Activated T-cell treated with anti-CD3 and anti-CD28 coated beads, Interleukin-2, amount 50 U/mL, for 72 hours (primary cell): ENCODE results near the gene DDX3Y. TPM values are rescaled to one million over a fixed set of nuclear protein-coding genes. Genes with fewer than 3 reads are reported as not detected.

ENCODE experiments used
- ATAC-seq, 2 donors: fragments of 150-1000 bp; cut with Tn5 transposase; replicated peaks in 1 of 2; 2 replicates each; pipeline ENCODE4 v1.10.0; 2021; ENCODE audit warnings: moderate library complexity in 2 of 2, mild to moderate bottlenecking in 1 of 2
- DNase-seq, 2 donors: peaks; one replicate each; pipeline ENCODE4 v3.0.0; 2021 to 2022; ENCODE audit warnings: mixed read lengths in 1 of 2
- H3K27ac Mint-ChIP-seq: one replicate; pipeline ENCODE4 v1.8.0; 2022; ENCODE audit warnings: mild to moderate bottlenecking, moderate library complexity, mixed read lengths
- H3K27me3 Mint-ChIP-seq: one replicate; pipeline ENCODE4 v1.8.0; 2022; ENCODE audit warnings: low read depth, mixed read lengths
- H3K36me3 Mint-ChIP-seq, 2 donors: one replicate each; pipeline ENCODE4 v1.8.0; 2022; ENCODE audit warnings: mixed read lengths in 2 of 2, mild to moderate bottlenecking in 1 of 2; ENCODE audit not compliant: insufficient read depth in 2 of 2
- H3K4me1 Mint-ChIP-seq: one replicate; pipeline ENCODE4 v1.8.0; 2022; ENCODE audit warnings: low read depth, mixed read lengths
- H3K4me3 Mint-ChIP-seq, 2 donors: one replicate each; pipeline ENCODE4 v1.8.0; 2022; ENCODE audit warnings: mild to moderate bottlenecking in 2 of 2, mixed read lengths in 2 of 2, moderate library complexity in 2 of 2
- H3K9me3 Mint-ChIP-seq, 2 donors: one replicate each; pipeline ENCODE4 v1.8.0; 2022; ENCODE audit warnings: mixed read lengths in 2 of 2
- total RNA-seq, 2 donors: library from RNA; stranded (reverse); gene quantifications; one replicate each; pipeline ENCODE4 v1.2.3, GENCODE V29; 2022

Gene DDX3Y
- 10 to 100 TPM in 1 of 2 donors, not detected in 1; 93.8 TPM for total RNA-seq

GRCh38 chrY:12904618-12905516 is at the start of gene DDX3Y:
Gene DDX3Y (plus strand): TSS chrY:12904868. CDS start chrY:12904937, 69 bp downstream.
- ATAC-seq (peak in 1 of 2 donors; percentile 93), DNase-seq (peak in 1 of 2 donors; percentile 85)
- Mint-ChIP-seq H3K27ac (peak within 1 kb of the TSS; percentile 99), H3K4me1 (no peaks in the 10 kb centered on the region), H3K9me3 (no peaks in the 10 kb centered on the region), H3K36me3 (peaks cover 0 to 9% of the 10 kb centered on the region in 2 donors), H3K27me3 (no peaks in the 10 kb centered on the region), H3K4me3 (peak within 1 kb of the TSS in 1 of 2 donors; percentile 95)

- H3K9me3 Mint-ChIP-seq = no peaks in the 10 kb centered on the region
- no peaks in the 10 kb centered on the region for H3K27me3 Mint-ChIP-seq
- DNase-seq (no peak), ATAC-seq (no peak)
- no peak overlapping the region for H3K4me3 Mint-ChIP-seq
- peaks cover 0 to 2% of the 10 kb centered on the region in 2 donors for H3K36me3 Mint-ChIP-seq
- no peak overlapping the region for H3K27ac Mint-ChIP-seq
- H3K4me1 Mint-ChIP-seq = no peaks in the 10 kb centered on the region
Measured at GRCh38 chrY:12855791-12856275, 48.8 kb upstream of the DDX3Y start.

GRCh38 chrY:12867960-12868359 is 36.7 kb upstream of the DDX3Y start:
- ATAC-seq = no peak
- no peaks in the 10 kb centered on the region for H3K27me3 Mint-ChIP-seq

GRCh38 chrY:12896973-12897372 is 7.7 kb upstream of the DDX3Y start:
- no peaks in the 10 kb centered on the region for H3K27me3 Mint-ChIP-seq
- ATAC-seq (no peak), DNase-seq (no peak)
- no peak overlapping the region for H3K27ac Mint-ChIP-seq
- no peaks in the 10 kb centered on the region for H3K36me3 Mint-ChIP-seq
- H3K4me1 Mint-ChIP-seq = no peaks in the 10 kb centered on the region
- H3K4me3 Mint-ChIP-seq = no peak overlapping the region
- H3K9me3 Mint-ChIP-seq = no peaks in the 10 kb centered on the region

More at GRCh38 chrY:12867960-12868359, 36.7 kb upstream of the DDX3Y start:
- no peak for DNase-seq
- no peaks in the 10 kb centered on the region for H3K36me3 Mint-ChIP-seq
- H3K9me3 Mint-ChIP-seq = no peaks in the 10 kb centered on the region
- H3K4me3 Mint-ChIP-seq = no peak overlapping the region
- H3K4me1 Mint-ChIP-seq = no peaks in the 10 kb centered on the region
- no peak overlapping the region for H3K27ac Mint-ChIP-seq

- no peak overlapping the region for H3K27ac Mint-ChIP-seq
- no peaks in the 10 kb centered on the region for H3K9me3 Mint-ChIP-seq
- no peak overlapping the region for H3K4me3 Mint-ChIP-seq
- H3K4me1 Mint-ChIP-seq = no peaks in the 10 kb centered on the region
- DNase-seq = no peak
- no peak for ATAC-seq
- H3K36me3 Mint-ChIP-seq = no peaks in the 10 kb centered on the region
- no peaks in the 10 kb centered on the region for H3K27me3 Mint-ChIP-seq
Measured at GRCh38 chrY:12898604-12899003, 6.1 kb upstream of the DDX3Y start.

- peak in 1 of 2 donors; percentile 66 for ATAC-seq
- H3K9me3 Mint-ChIP-seq = no peaks in the 10 kb centered on the region
- H3K4me1 Mint-ChIP-seq = no peaks in the 10 kb centered on the region
- H3K27me3 Mint-ChIP-seq = no peaks in the 10 kb centered on the region
- peaks cover 0 to 9% of the 10 kb centered on the region in 2 donors for H3K36me3 Mint-ChIP-seq
- peak overlapping the region; percentile 99 for H3K27ac Mint-ChIP-seq
- H3K4me3 Mint-ChIP-seq = peak overlapping the region in 1 of 2 donors; percentile 95
- DNase-seq = peak in 1 of 2 donors; percentile 69
Measured at GRCh38 chrY:12905517-12905872, 827 bp downstream of the DDX3Y start.

- ATAC-seq = no peak
- Mint-ChIP-seq H3K27me3 (no peaks in the 10 kb centered on the region), H3K27ac (peak overlapping the region; percentile 99), H3K9me3 (no peaks in the 10 kb centered on the region), H3K36me3 (peaks cover 0 to 9% of the 10 kb centered on the region in 2 donors), H3K4me1 (no peaks in the 10 kb centered on the region), H3K4me3 (peak overlapping the region in 1 of 2 donors; percentile 95)
- no peak for DNase-seq
Measured at GRCh38 chrY:12905895-12906294, 1.2 kb downstream of the DDX3Y start.

- DNase-seq = no peak
- no peak for ATAC-seq
- peaks cover 0 to 8% of the 10 kb centered on the region in 2 donors for H3K36me3 Mint-ChIP-seq
- no peaks in the 10 kb centered on the region for H3K27me3 Mint-ChIP-seq
- H3K4me1 Mint-ChIP-seq = no peaks in the 10 kb centered on the region
- H3K27ac Mint-ChIP-seq = no peak overlapping the region
- H3K4me3 Mint-ChIP-seq = no peak overlapping the region
- no peaks in the 10 kb centered on the region for H3K9me3 Mint-ChIP-seq
Measured at GRCh38 chrY:12913541-12913940, 8.9 kb downstream of the DDX3Y start.

GRCh38 chrY:12928043-12928442 is 23.4 kb downstream of the DDX3Y start:
- ATAC-seq (no peak), DNase-seq (no peak)
- Mint-ChIP-seq H3K36me3 (no peaks in the 10 kb centered on the region), H3K9me3 (no peaks in the 10 kb centered on the region), H3K27me3 (no peaks in the 10 kb centered on the region), H3K4me1 (no peaks in the 10 kb centered on the region), H3K27ac (no peak overlapping the region), H3K4me3 (no peak overlapping the region)

GRCh38 chrY:12941725-12942687 is 37.3 kb downstream of the DDX3Y start:
- Mint-ChIP-seq H3K27ac (no peak overlapping the region), H3K36me3 (no peaks in the 10 kb centered on the region), H3K27me3 (no peaks in the 10 kb centered on the region), H3K4me1 (no peaks in the 10 kb centered on the region), H3K4me3 (no peak overlapping the region), H3K9me3 (no peaks in the 10 kb centered on the region)
- ATAC-seq (no peak), DNase-seq (no peak)
